ENCODE results near the gene C9orf50. TPM values are rescaled to one million over a fixed set of nuclear protein-coding genes. Genes with fewer than 3 reads are reported as not detected.

C9orf50 gene, protein sequence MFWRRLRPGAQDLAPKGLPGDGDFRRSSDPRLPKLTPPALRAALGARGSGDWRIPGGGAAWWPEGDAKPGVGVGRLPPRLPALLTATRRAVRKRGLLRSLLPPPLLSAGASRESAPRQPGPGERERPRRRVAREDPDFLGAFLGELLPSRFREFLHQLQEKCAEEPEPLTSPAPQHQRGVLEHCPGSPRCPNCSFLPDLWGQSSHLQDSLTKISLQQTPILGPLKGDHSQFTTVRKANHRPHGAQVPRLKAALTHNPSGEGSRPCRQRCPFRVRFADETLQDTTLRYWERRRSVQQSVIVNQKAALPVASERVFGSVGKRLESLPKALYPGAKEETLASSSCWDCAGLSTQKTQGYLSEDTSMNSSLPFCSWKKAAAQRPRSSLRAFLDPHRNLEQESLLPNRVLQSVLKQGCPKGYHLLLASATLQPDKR
- polyA plus RNA-seq (2011; rRNA removed) (0.10 TPM in 1 of 2 replicates, not detected in the other), polyA plus RNA-seq (2017; fragmentation: RNase III; extraction: RNeasy Plus Mini Kit Qiagen cat#74134 plus additional on column Dnase treatment) (0.05 TPM in 1 of 3 replicates, not detected in the others), polyA minus RNA-seq (2011; rRNA and poly(A)+ RNA removed) (not detected in 2 replicates)
- polyA plus RNA-seq (2012; cell fraction: cytosol; rRNA removed): 0.08 TPM in 1 of 2 replicates, not detected in the other
- 0.07 TPM in 1 of 2 replicates, not detected in the other for polyA plus RNA-seq (2012; cell fraction: nucleus; rRNA removed)

DNA sequence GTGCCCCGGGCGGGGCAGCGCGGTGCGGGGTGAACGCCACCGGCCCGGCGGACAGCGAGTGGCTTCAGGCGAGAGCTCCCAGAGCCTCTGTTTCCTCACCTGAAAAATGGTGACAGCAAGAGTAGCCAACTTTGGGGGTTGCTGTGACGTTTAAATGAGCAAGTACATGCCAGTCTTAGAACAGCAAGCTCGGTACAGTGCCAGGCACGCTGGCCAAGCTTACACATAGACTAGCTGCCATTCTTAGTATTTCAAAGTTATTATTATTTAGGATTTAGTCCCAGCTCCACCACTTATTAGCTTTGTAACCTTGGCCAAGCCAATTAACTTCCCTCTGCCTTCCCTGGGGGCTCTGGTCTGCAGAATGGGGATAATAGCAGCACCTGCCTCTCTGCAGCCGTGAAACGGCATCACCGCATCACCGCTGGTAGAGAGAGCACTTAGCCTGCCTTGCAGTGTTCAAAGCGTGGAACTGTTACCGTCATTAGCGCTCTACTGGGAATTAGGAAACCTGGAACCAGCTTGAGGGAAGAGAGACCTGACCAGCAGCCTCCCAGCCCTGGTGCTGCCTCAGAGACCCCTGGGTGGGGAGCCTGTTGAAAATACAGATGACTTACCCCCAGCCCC, at the start of gene C9orf50:
C9orf50 (minus strand) TSS at position 433 of the 627 bp plus-strand sequence. CDS start 527 bp downstream, outside the sequence.
- no peak for DNase-seq (ENCODE audit: low read depth in 1 of 2, low spot score in 1 of 2)
- ChIA-PET POLR2A (interaction anchor here (0.6 to 2.7 kb wide), 5 partner anchors 125 to 489 kb away, joined by 3 to 8 read pairs (median 6); no protein-coding TSS in a partner anchor), CTCF (interaction anchor here (1.0 to 26.2 kb wide), 15 partner anchors 9 to 487 kb away, joined by 3 to 947 read pairs (median 4); no protein-coding TSS in a partner anchor)
- Histone ChIP-seq H3K4me3 (peak within 1 kb of the TSS; percentile 75), H3K4me1 (peaks cover 35% of the 10 kb centered on the region), H3K27ac (peak within 1 kb of the TSS; percentile 96 to 98), H3K9me3 (no peaks in the 10 kb centered on the region), H3K4me2 (peak within 1 kb of the TSS; percentile 95)
- FAIRE-seq: no peak
- ATAC-seq: no peak
- WGBS (ENCODE audit: missing lambda C conversion rate): 86% methylated on average over 12 of the region's 21 CpGs
- TF ChIP-seq, protein P1, sequence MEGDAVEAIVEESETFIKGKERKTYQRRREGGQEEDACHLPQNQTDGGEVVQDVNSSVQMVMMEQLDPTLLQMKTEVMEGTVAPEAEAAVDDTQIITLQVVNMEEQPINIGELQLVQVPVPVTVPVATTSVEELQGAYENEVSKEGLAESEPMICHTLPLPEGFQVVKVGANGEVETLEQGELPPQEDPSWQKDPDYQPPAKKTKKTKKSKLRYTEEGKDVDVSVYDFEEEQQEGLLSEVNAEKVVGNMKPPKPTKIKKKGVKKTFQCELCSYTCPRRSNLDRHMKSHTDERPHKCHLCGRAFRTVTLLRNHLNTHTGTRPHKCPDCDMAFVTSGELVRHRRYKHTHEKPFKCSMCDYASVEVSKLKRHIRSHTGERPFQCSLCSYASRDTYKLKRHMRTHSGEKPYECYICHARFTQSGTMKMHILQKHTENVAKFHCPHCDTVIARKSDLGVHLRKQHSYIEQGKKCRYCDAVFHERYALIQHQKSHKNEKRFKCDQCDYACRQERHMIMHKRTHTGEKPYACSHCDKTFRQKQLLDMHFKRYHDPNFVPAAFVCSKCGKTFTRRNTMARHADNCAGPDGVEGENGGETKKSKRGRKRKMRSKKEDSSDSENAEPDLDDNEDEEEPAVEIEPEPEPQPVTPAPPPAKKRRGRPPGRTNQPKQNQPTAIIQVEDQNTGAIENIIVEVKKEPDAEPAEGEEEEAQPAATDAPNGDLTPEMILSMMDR (IDR thresholded peaks at IDR 0.05): no peak
- TF ChIP-seq MYC (IDR thresholded peaks at IDR 0.05; ENCODE audit: borderline replicate concordance, low read length) (no peak), SREBF2 (IDR thresholded peaks at IDR 0.05) (no peak), EHMT2 (IDR thresholded peaks at IDR 0.05; ENCODE audit: low read depth) (no peak), MAZ (IDR thresholded peaks at IDR 0.05; ENCODE audit: borderline replicate concordance, low read depth, low read length) (no peak)
- TF ChIP-seq, protein P2, sequence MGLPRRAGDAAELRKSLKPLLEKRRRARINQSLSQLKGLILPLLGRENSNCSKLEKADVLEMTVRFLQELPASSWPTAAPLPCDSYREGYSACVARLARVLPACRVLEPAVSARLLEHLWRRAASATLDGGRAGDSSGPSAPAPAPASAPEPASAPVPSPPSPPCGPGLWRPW (IDR thresholded peaks at IDR 0.05): no peak
- TF ChIP-seq, protein P3, sequence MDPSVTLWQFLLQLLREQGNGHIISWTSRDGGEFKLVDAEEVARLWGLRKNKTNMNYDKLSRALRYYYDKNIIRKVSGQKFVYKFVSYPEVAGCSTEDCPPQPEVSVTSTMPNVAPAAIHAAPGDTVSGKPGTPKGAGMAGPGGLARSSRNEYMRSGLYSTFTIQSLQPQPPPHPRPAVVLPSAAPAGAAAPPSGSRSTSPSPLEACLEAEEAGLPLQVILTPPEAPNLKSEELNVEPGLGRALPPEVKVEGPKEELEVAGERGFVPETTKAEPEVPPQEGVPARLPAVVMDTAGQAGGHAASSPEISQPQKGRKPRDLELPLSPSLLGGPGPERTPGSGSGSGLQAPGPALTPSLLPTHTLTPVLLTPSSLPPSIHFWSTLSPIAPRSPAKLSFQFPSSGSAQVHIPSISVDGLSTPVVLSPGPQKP (IDR thresholded peaks at IDR 0.05; ENCODE audit: low read depth, low read length): no peak

DNA sequence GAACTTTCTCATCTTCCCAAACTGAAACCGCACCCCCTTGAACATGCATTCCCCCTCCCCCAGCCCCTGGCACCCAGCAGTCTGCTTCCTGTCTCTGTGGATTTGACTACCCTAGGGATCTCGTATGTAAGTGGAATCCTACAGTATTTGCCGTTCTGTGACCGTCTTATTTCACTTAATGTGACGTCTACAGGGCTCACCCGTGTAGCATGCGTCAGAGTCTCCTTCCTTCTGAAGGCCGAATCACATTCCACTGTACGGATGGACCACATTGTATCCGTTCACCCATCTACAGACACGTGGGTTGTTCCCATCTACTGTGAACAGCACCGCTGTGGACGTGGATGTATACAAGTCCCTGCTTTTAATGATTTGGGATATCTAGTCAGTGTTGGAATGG, 49.0 kb upstream of the C9orf50 start:
- H3K4me3 ChIP-seq: no peak overlapping the region
- H3K9me3 ChIP-seq: no peaks in the 10 kb centered on the region
- ChIA-PET POLR2A (no interaction called here), CTCF (no interaction called here)
- H3K4me2 ChIP-seq: no peak overlapping the region
- TF ChIP-seq SMC3 (IDR thresholded peaks at IDR 0.05) (no peak), CBX8 (IDR thresholded peaks at IDR 0.05) (no peak), GATA3 (IDR thresholded peaks at IDR 0.05; ENCODE audit: borderline replicate concordance) (no peak), HEYL (CRISPR knock-in tag; IDR thresholded peaks at IDR 0.05) (no peak), EP300 (IDR thresholded peaks at IDR 0.05) (no peak), NR3C1 (IDR thresholded peaks at IDR 0.05) (no peak), ZFP36 (IDR thresholded peaks at IDR 0.05; ENCODE audit: borderline replicate concordance, partially characterized antibody) (no peak), ZC3H11A (IDR thresholded peaks at IDR 0.05) (no peak), CBX2 (IDR thresholded peaks at IDR 0.05; ENCODE audit: borderline replicate concordance, low read depth) (no peak), TP53 (CRISPR knock-in tag; IDR thresholded peaks at IDR 0.05) (no peak), RFX5 (IDR thresholded peaks at IDR 0.05) (no peak)
- TF ChIP-seq, protein P3 (IDR thresholded peaks at IDR 0.05; ENCODE audit: low read depth, low read length): no peak
- TF ChIP-seq, protein P4, sequence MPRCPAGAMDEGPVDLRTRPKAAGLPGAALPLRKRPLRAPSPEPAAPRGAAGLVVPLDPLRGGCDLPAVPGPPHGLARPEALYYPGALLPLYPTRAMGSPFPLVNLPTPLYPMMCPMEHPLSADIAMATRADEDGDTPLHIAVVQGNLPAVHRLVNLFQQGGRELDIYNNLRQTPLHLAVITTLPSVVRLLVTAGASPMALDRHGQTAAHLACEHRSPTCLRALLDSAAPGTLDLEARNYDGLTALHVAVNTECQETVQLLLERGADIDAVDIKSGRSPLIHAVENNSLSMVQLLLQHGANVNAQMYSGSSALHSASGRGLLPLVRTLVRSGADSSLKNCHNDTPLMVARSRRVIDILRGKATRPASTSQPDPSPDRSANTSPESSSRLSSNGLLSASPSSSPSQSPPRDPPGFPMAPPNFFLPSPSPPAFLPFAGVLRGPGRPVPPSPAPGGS (IDR thresholded peaks at IDR 0.05): no peak
- WGBS (ENCODE audit: missing lambda C conversion rate): 94% methylated on average over 13 of the region's 13 CpGs
- ATAC-seq: no peak
- peaks cover 17% of the 10 kb centered on the region; the same call in 1 of the 3 replicates for H3K4me1 ChIP-seq
- FAIRE-seq: no peak
- H3K27ac ChIP-seq: no peak overlapping the region
- no peak for DNase-seq (ENCODE audit: low read depth in 1 of 2, low spot score in 1 of 2)

Measured in A549 (cell line).